Activated CD4-positive, alpha-beta T cell treated with anti-CD3 and anti-CD28 coated beads, Interleukin-2, amount 10 ng/mL, durations not matched to agents 7 days and 5 days (primary cell): ENCODE data around the gene NFKBIB. TPM values are rescaled to one million over a fixed set of nuclear protein-coding genes. Genes with fewer than 3 reads are reported as not detected.

Experiments
- CTCF ChIA-PET: fragments of 350-600 bp; sonication (Branson Sonifier 250); formaldehyde crosslinking; loops from one replicate; lab custom pipeline; 2021; ENCODE audit warnings: antibody characterized with exemption; lab: Charles Lee
- POLR2A ChIA-PET: fragments of 350-600 bp; sonication (Branson Sonifier 250); formaldehyde crosslinking; loops from one replicate; lab custom pipeline; 2021; ENCODE audit warnings: antibody characterized with exemption; lab: Charles Lee
- DNase-seq: peaks from one replicate; pipeline ENCODE4 v3.0.0-alpha.2; 2020
- H3K27ac Mint-ChIP-seq: one replicate; pipeline ENCODE4 v1.8.0; 2021; ENCODE audit warnings: mild to moderate bottlenecking, moderate library complexity, mixed read lengths
- H3K27me3 Mint-ChIP-seq: one replicate; pipeline ENCODE4 v1.8.0; 2021; ENCODE audit warnings: mixed read lengths
- H3K36me3 Mint-ChIP-seq: one replicate; pipeline ENCODE4 v1.8.0; 2021; ENCODE audit warnings: low read depth, mixed read lengths
- H3K4me1 Mint-ChIP-seq: one replicate; pipeline ENCODE4 v1.8.0; 2021; ENCODE audit warnings: mixed read lengths
- H3K4me3 Mint-ChIP-seq: one replicate; pipeline ENCODE4 v1.8.0; 2021; ENCODE audit warnings: mild to moderate bottlenecking, moderate library complexity, mixed read lengths
- H3K9me3 Mint-ChIP-seq: one replicate; pipeline ENCODE4 v1.8.0; 2021; ENCODE audit warnings: mixed read lengths
- total RNA-seq, 2 experiments: library from RNA; stranded (reverse); gene quantifications; one replicate each; pipeline ENCODE4 v1.2.3, GENCODE V29; 2021

Gene NFKBIB
- total RNA-seq, 2 experiments from 2014 or later: 31.6 to 32.2 TPM

DNA sequence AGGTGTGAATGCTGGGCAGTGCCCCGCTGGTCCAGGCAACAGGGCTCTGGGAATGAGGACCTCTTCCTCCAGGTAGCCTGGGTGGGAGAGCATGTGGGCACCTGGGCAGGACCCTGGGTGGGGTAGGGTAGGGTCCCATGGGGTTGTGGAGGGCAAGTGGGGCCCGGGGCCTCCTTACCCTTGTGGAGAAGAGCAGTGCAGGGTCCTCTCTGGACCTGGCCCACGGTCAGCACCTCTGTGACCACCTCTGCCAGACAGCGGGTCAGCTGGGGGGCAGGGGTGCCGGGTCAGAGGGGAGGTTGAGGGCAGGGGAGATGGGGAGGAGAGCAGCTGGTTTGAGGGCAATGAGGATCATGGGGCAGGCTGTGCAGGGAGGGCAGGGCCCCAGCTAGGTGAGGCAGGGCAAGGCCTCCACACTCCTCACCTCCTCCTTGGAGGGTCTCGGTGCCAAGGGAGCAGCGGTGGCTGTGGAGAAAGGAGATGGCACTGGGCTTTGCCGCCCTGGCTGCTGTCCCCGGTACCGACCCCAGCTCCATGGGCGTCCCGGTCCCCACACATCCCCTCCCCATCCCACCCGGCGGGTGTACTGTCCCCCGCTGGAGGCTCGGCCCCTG lies 11.7 kb downstream of the NFKBIB start:
- no peak for DNase-seq
- Mint-ChIP-seq H3K4me1 (peaks cover 14% of the 10 kb centered on the region), H3K27me3 (no peaks in the 10 kb centered on the region), H3K36me3 (peaks cover 32% of the 10 kb centered on the region), H3K9me3 (no peaks in the 10 kb centered on the region), H3K27ac (no peak overlapping the region), H3K4me3 (no peak overlapping the region)
- CTCF ChIA-PET: interaction anchor here (1.4 to 1.5 kb wide), 2 partner anchors 9 to 19 kb away, joined by 3 to 6 read pairs; partner anchors contain the start of genes MRPS12 and SARS2
- POLR2A ChIA-PET: no interaction called here

GRCh38 chr19:38912600-38913514 lies 13.1 kb downstream of the NFKBIB start:
- no peaks in the 10 kb centered on the region for H3K9me3 Mint-ChIP-seq
- H3K4me3 Mint-ChIP-seq: no peak overlapping the region
- ChIA-PET POLR2A (no interaction called here), CTCF (interaction anchor here (0.9 to 1.5 kb wide), 3 partner anchors 10 to 21 kb away, joined by 3 to 4 read pairs (median 4); partner anchors contain the start of genes MRPS12 and SARS2)
- H3K27me3 Mint-ChIP-seq: no peaks in the 10 kb centered on the region
- H3K4me1 Mint-ChIP-seq: peaks cover 11% of the 10 kb centered on the region
- peaks cover 19% of the 10 kb centered on the region for H3K36me3 Mint-ChIP-seq
- H3K27ac Mint-ChIP-seq: peak overlapping the region; percentile 15
- DNase-seq: no peak

DNA sequence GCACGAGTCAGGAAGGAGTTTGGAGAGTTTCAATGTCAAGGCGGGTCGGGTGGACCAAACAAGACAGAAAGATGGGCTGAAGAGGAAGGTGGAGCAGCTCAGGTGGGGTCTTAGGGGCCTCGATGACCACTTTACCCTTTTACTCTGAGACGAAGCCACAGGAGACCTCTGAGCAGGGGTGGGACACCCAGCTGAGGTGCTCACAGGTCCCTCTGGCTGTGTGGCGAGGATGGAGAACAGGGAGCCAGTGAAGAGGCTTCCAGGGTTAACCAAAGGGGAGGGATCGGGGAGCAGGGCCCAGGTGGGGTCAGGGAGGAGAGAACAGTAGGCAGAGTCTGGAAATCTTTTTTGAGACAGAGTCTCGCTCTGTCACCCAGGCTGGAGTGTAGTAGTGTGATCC lies 14.2 kb downstream of the NFKBIB start:
- Mint-ChIP-seq H3K36me3 (peaks cover 11% of the 10 kb centered on the region), H3K27me3 (no peaks in the 10 kb centered on the region), H3K4me1 (peaks cover 5% of the 10 kb centered on the region), H3K27ac (no peak overlapping the region), H3K4me3 (no peak overlapping the region), H3K9me3 (no peaks in the 10 kb centered on the region)
- no peak for DNase-seq
- ChIA-PET CTCF (interaction anchor here (1.1 to 1.3 kb wide), 3 partner anchors 17 to 144 kb away, joined by 3 to 4 read pairs (median 3); partner anchors contain the start of genes MRPS12 and SARS2), POLR2A (interaction anchor here (0.5 kb wide), 1 partner anchor 123 kb away, joined by 3 read pairs; no protein-coding TSS in a partner anchor)

DNA sequence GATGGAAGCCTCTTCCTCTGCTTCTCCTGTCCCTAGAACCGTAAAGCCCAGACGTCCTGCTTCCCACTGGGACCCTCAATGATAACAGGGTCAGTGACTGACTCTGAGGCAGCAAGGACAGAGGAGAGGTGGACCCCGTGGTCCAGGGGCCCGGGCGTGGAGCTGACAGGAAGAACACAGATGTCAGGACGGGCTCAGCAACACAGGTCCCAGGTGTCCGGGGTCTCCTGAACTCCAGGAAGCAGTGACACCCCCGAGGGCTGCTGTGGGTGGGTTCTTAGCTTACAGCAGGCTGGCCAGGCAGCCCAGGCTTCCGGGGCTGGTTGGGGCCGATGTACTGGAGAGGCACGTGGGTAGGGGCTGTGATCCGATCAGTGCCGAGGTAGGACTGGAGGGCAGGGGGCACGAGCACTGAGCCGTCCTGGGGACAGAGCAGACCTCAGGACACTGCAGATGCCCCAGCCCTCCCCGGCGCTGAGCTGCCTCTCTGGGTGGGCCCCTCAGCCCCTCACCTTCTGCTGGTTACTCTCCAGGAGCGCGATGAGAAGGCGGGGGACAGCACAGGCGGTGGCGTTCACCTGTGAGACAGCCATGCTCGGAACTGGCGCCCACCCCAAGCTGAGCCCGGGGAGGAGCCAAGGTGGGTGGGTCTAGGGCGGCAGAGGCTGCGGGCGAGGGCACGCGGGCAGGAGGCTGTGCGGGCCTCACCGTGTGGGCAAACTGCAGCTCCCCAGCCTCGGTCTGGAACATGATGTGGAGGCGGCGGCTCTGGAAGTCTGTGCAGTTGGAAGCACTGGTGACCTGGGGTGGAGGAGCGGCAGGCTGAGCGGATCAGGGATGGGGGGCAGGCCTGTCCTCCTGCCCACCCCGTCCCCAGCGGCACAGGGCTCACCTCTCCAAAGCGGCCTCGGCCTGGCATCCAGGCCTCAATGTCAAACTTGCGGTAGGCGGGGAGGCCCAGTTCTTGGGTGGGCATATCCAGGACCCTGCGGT lies 15.9 kb downstream of the NFKBIB start:
- H3K4me3 Mint-ChIP-seq: no peak overlapping the region
- no peak overlapping the region for H3K27ac Mint-ChIP-seq
- no peaks in the 10 kb centered on the region for H3K27me3 Mint-ChIP-seq
- ChIA-PET POLR2A (no interaction called here), CTCF (interaction anchor here (0.6 to 1.3 kb wide), 4 partner anchors 9 to 17 kb away, joined by 3 to 6 read pairs (median 4); no protein-coding TSS in a partner anchor)
- no peaks in the 10 kb centered on the region for H3K9me3 Mint-ChIP-seq
- H3K36me3 Mint-ChIP-seq: peaks cover 6% of the 10 kb centered on the region
- H3K4me1 Mint-ChIP-seq: peaks cover 2% of the 10 kb centered on the region
- no peak for DNase-seq

DNA sequence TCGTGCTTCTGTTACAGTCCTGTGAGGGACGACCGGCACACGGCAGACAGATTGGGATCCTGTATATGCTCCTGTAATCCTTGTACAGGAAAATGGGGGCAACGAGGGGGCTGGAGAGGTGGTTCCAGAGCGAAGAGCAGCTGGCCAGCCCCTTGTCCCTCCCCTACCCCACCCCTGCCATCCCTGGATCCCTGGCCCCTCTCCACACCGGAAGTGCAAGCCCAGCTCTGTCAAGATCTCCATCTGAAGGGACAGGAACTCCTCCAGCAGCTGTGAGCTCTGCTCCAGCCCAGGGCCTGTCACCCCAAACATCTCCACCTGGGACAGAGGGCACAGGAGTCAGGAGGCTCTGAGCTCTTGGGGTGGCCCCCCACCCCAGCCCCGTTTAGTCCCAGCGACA lies 17.7 kb downstream of the NFKBIB start:
- Mint-ChIP-seq H3K27ac (peak overlapping the region; percentile 44), H3K27me3 (no peaks in the 10 kb centered on the region), H3K36me3 (peaks cover 7% of the 10 kb centered on the region), H3K4me3 (no peak overlapping the region), H3K4me1 (peaks cover 2% of the 10 kb centered on the region), H3K9me3 (no peaks in the 10 kb centered on the region)
- CTCF ChIA-PET: interaction anchor here (0.8 to 1.1 kb wide), 2 partner anchors 10 to 13 kb away, joined by 3 to 4 read pairs; partner anchors contain the start of genes MRPS12 and SARS2
- POLR2A ChIA-PET: no interaction called here
- no peak for DNase-seq

DNA sequence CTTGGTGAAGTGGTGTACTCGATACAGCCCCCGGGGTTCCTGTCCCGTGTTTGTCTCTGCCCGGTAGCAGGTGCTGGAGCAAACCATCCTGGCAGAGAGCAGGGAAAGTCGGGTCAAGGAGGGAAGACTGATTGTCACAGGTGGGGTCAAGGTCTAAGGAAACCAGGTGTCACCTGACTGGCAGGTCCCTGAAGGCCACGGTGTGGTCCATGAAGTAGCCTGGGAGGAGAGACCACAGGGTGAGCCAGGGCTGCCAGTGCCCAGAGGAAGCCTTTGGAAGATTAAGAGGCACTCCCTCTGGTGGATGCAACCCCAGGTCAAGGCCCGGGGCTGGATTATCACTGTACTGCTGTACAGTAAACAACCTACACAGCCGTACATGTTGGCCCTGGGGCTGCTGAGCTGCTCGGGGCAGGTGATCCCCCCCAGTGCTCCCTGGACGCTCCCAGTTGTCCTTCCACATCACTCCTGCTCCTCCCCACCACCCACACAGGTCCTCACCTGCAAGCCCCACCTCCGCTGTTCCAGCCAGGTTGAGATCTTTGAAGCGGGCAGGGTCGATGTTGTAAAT lies 18.2 kb downstream of the NFKBIB start:
- H3K36me3 Mint-ChIP-seq: peaks cover 7% of the 10 kb centered on the region
- no peaks in the 10 kb centered on the region for H3K27me3 Mint-ChIP-seq
- peak overlapping the region; percentile 44 for H3K27ac Mint-ChIP-seq
- POLR2A ChIA-PET: no interaction called here
- DNase-seq: no peak
- H3K9me3 Mint-ChIP-seq: no peaks in the 10 kb centered on the region
- H3K4me1 Mint-ChIP-seq: peaks cover 2% of the 10 kb centered on the region
- CTCF ChIA-PET: interaction anchor here (1.1 to 1.2 kb wide), 2 partner anchors 9 to 35 kb away, joined by 3 read pairs; no protein-coding TSS in a partner anchor
- no peak overlapping the region for H3K4me3 Mint-ChIP-seq

GRCh38 chr19:38918526-38918925 lies 18.8 kb downstream of the NFKBIB start:
- no peaks in the 10 kb centered on the region for H3K27me3 Mint-ChIP-seq
- ChIA-PET CTCF (interaction anchor here (1.1 to 1.2 kb wide), 2 partner anchors 9 to 35 kb away, joined by 3 read pairs; no protein-coding TSS in a partner anchor), POLR2A (no interaction called here)
- peaks cover 2% of the 10 kb centered on the region for H3K4me1 Mint-ChIP-seq
- no peak overlapping the region for H3K27ac Mint-ChIP-seq
- peaks cover 7% of the 10 kb centered on the region for H3K36me3 Mint-ChIP-seq
- H3K9me3 Mint-ChIP-seq: no peaks in the 10 kb centered on the region
- no peak for DNase-seq
- no peak overlapping the region for H3K4me3 Mint-ChIP-seq

DNA sequence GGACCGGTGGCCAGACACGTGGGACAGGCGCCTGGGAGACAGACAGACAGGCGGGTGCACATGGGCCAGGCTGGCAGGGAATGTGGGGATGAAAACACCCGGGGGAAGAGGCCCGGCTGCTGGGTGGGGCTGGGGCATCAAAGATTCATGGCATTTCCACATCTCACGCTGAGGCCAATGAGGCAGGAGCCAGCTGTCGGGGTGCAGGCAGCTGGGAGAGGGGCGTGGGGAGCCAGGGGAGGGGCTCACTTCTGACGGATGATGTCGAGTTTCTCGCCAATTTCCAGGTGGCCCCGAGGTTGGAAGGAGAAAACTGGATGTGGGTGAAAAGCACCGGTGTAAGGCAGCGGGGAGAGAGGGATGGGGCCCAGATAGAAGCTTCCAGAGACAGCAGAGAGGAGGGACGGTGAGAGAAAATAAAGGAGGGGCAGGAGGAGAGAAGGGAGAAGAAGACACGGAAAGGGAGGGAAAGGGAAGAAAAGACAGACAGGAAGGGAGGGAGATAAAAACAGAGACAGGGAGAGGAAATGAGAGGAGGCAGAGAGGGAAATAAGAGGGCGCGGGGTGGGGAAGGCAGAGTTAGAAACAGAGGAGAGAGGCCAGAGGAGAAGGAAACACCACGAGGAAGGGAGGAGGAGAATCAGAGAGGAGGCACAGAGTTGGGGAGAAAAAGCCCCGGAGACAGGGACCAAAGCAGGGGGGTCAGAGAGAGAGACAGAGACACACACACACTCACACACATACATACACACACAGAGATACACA lies 20.2 kb downstream of the NFKBIB start:
- no peak overlapping the region for H3K4me3 Mint-ChIP-seq
- no peaks in the 10 kb centered on the region for H3K9me3 Mint-ChIP-seq
- ChIA-PET CTCF (interaction anchor here (1.7 kb wide), 1 partner anchor 10 kb away, joined by 7 read pairs; the partner anchor contains the start of genes MRPS12 and SARS2), POLR2A (no interaction called here)
- H3K36me3 Mint-ChIP-seq: peaks cover 14% of the 10 kb centered on the region
- DNase-seq: no peak
- H3K27ac Mint-ChIP-seq: no peak overlapping the region
- no peaks in the 10 kb centered on the region for H3K4me1 Mint-ChIP-seq
- H3K27me3 Mint-ChIP-seq: no peaks in the 10 kb centered on the region

DNA sequence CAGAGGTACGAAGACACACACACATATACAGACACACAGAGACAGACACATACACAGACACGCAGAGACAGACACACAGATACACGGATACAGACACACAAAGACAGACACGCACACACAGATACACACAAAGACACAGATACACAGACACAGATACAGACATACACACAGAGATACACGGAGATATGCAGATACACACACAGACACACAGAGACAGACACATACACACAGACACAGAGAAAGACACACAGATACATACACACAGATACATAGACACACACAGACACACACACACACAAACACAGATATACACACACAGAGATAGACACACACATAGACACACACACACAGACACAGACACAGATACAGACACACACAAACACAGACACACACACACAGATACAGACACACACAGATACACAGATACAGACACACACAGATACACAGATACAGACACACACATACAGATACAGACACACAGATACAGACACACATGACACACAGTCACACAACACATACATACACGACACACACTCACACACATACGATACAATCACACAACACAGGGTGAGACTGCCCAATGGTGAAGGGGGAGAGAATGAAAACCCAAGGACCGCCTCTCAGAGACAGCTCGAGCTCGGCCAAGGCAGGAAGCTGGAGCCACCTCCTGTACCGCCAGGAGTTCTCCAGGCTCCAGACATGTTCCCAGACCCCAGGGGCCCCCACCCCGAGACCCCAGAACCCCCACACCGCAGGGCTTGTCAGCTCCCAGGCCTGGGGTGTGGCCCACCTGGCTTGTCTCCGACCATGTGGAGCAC lies 21.0 kb downstream of the NFKBIB start:
- H3K27me3 Mint-ChIP-seq: no peaks in the 10 kb centered on the region
- CTCF ChIA-PET: interaction anchor here (1.0 to 1.7 kb wide), 3 partner anchors 10 to 11 kb away, joined by 3 to 7 read pairs (median 5); partner anchors contain the start of genes MRPS12 and SARS2
- H3K36me3 Mint-ChIP-seq: peaks cover 17% of the 10 kb centered on the region
- H3K4me1 Mint-ChIP-seq: no peaks in the 10 kb centered on the region
- H3K27ac Mint-ChIP-seq: no peak overlapping the region
- H3K4me3 Mint-ChIP-seq: no peak overlapping the region
- POLR2A ChIA-PET: no interaction called here
- H3K9me3 Mint-ChIP-seq: no peaks in the 10 kb centered on the region
- no peak for DNase-seq

- CTCF ChIA-PET: interaction anchor here (1.0 kb wide), 2 partner anchors 9 to 10 kb away, joined by 3 to 5 read pairs; partner anchors contain the start of genes MRPS12 and SARS2
- POLR2A ChIA-PET: no interaction called here
These were observed 21.9 kb downstream of the NFKBIB start for GRCh38 chr19:38921420-38922274.

More at GRCh38 chr19:38921420-38922274, 21.9 kb downstream of the NFKBIB start:
- Mint-ChIP-seq H3K27ac (no peak overlapping the region), H3K27me3 (no peaks in the 10 kb centered on the region), H3K36me3 (peaks cover 17% of the 10 kb centered on the region), H3K4me1 (no peaks in the 10 kb centered on the region), H3K9me3 (no peaks in the 10 kb centered on the region), H3K4me3 (no peak overlapping the region)
- DNase-seq: no peak
